COR-L47 (cell line): Measurements from ENCODE around the gene TMEM144.
"Not testable (repeated sequence)": the region's sequence is repeated elsewhere in the genome, so short reads cannot be mapped to it uniquely, and the experiment has no call there.

Source experiments
- DNase-seq: peaks from one replicate; lab custom pipeline; 2025; lab: John Stamatoyannopoulos, UW

Gene TMEM144

DNA sequence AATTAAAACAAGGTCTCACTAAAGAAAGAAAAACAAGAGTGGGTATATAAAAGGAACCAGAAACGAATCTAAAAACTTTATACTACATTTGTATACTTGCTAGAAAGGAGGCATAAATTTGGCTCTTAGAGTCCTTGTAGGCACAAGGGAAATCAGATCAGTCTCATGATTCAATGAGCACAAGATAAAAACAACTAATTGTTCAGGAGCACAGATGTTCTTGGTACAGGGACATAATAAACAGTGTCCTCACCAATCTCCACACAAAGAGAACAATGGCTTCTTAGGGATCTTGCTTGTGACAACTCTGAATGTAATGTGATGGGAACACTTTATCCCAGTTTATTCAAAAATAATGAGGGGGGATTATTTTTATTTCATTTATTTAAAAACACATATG lies 28.3 kb downstream of the TMEM144 start:
- no peak for DNase-seq

DNA sequence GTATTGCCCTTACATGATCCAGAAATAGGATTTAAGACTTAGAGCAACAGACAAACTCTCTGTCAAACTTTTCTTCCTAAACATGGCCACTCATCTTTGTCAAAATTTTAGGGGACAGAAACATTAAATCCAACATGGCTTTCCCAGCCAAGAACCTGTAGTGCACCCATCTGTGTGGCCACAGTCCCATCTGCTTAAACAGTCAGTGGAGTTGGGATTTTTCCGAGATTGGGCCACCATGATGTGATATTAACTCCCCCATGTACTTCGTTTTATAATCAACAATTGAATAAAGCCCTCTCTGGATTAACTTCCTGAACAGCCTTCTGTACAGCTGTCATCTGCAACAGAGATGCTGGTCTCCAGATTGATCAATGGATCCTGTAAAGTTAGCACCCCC lies 28.9 kb downstream of the TMEM144 start:
- DNase-seq: no peak

DNA sequence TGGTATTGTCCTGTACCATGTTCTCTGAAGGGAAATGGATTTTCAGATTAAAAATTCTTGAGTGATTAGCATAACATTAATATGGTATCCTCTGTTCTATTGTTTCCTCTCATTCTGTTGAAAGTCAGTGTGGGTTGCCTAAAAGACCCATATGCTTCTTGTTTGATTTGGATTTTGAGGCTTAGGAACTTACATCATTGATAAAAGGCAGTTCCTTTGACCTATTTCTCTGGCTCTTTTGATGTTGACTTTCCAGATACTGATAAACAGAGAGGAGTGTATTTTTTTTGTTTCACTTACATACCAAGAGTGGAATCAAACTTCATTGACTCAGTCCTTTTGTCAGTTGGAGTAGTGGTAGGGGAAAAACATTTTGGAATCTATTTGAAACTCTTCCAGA lies 32.8 kb downstream of the TMEM144 start:
- DNase-seq: no peak

DNA sequence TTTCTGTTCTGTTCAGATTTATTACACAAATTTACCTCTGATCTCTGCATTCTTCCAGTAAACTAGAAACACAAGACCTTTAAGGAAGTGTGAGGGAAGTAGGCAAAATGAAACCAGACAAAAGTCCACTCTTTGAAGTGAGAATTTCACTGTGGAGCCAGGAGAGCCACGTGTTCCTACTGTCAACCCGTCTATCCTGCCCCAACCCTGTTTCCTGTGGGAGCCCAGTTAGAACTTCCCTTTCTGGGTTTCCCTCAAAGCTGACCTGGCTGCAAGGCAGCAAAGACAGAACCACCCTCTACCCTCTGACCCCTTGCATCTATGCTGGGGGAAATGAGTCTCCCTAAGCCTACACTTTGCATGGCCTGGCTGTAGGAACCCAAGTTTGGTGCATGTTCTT lies 40.0 kb downstream of the TMEM144 start:
- DNase-seq: no peak

DNA sequence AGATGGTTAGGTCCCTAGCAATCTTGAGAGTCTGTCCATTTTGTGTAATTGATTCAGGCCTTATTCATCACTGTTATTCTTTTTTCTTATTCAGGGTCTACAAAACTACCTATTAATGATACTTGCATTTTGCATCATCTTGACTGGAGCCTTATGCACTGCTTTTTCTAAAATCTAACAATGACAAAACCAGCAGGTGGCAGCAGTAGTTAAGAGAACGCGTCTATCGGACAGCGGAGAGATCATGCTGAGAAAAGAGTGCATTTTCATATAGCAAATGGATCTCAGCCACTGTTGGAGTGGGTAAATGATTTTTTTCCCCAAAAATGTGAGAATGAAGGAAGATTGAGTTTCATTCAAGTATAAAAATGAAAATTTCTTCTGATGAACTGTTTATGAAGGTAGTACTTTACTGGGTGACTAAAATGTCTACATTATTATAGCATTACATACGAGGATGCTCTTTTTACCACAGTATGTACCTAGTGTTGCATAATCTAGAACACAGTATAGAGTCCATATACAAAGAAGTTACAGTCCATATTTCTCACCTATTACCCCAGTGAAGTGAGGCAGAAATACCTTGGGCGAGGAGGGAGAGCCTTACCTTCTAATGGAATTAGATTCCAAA lies 43.2 kb downstream of the TMEM144 start:
- DNase-seq: peak; percentile 81

DNA sequence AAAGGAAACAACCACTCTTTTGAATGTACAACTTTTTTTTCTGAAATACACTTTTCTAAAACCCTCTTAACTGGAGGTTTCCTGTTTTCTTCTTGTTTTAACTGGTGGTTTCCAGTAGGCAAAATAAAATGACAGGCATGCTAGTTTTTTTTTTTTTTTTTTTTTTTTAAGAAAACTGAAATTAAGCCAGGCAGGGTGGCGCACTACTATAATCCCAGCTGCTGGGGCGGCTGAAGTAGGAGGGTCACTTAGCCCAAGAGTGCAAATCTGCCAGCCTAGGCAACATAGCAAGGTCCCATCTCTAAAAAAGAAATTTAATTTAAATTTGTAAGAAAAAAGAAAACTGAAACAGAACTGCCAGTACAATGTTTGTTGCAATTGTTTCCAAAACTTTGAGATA lies 44.0 kb downstream of the TMEM144 start:
- no peak for DNase-seq

DNA sequence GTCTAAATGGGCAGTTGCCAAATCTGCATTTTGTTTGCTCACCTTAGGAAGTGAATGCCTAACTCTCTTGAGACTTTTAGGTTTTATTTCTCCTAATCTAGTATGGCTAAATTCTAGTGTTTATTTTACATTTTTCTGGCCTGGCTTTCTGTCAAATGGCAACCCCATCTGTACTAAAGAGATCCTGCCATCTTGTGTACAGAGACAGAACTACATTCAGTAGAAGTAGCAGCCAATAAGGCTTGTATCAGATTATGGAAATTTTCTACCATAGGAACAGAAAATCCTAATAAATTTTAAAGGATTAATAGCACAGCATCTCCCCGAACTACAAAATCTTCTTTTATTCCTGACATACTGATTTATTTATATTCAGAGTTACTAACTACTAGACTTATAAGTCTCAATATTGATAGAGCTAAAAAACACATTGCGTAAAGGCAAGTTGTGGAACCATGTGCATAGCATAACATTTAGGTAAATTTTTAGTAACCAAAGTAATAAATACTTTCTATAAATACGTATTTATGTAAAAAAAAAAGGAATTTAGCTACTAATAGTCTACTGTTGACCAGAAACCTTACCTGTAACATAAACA lies 45.5 kb downstream of the TMEM144 start:
- peak; percentile 45 for DNase-seq

DNA sequence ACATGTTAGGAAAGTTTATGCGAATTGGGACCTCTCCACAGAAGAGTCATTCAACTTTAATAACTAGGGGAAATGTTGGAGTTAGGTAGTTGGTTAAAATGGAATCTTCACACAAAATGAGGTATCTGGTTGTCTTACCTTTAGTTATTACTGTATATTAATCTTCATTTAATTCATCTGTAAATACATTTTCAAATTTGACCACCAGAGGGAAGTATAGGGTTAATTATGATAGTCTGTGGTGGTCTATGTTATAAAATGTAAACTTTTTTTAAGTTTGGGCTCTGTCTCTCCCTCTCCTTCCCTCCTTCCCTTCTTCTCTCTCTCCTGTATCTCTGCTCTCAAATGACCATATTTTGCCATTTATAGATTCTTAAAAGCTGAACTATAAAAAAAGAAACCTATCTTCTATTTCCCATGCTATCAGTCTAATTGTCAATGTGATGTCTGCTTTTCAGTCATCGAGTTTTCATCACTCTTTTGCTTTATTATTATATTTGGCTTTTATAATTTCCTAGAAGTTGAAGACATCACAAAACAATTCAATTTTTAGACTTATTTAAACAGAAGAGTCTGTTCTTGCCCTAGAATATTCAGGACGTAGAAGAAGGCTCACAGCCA lies 49.8 kb downstream of the TMEM144 start:
- peak; percentile 51 for DNase-seq

DNA sequence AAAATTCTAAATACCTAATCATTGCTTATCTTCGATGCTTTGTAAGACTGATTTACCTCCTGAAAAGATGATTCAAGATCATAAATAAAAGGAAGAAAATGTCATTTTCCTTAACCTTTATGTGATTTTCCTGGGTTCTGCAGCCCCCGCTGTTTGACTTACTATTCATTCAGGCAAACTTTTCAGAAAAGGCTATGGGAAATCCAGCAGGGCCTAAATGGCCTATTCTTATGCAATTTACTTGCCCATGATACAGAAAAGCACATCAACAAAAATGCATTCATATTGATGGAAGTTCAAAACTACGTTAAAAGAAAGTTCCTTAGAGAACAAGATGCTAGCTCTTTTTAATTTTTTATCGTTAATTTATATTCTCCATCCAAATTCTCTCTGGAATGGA lies 51.2 kb downstream of the TMEM144 start:
- no peak for DNase-seq

DNA sequence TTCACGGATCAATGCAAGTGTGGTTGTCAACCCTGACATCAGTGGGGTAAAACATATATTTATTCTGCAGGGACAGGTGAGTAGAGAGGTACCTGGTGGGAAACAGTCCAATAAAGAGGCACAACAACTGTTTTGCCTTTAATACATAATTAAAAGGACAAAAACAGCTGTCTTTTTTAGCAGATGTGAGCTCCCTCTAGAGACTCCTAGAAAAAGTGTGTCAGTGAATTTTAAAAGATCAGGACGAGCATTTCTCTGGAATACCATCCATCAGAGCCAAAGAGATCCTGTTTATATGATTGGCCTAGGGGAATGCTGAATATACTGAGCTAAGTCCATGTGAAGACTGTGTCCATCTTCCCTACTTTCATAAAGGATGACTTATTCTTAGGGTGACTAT lies 58.3 kb downstream of the TMEM144 start:
- no peak for DNase-seq

DNA sequence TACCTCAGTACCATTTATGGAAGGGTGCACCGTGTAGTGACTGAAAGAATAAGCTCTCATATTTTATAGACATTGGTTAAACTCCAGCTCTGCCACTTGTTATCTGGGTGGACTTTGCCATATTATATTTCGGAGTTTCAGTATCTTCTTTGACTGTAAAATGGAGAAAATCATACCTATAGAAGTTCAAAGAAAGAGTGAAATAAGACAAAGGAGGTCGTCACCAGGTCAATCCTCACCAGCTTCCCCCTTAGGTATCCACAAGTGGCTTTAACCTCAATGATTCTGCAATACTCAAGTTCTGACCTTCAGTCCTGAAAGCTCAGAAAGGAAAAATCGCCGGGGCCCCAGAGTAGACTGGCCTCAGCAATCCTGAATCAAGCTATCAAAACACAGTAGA lies 64.3 kb downstream of the TMEM144 start:
- no peak for DNase-seq

DNA sequence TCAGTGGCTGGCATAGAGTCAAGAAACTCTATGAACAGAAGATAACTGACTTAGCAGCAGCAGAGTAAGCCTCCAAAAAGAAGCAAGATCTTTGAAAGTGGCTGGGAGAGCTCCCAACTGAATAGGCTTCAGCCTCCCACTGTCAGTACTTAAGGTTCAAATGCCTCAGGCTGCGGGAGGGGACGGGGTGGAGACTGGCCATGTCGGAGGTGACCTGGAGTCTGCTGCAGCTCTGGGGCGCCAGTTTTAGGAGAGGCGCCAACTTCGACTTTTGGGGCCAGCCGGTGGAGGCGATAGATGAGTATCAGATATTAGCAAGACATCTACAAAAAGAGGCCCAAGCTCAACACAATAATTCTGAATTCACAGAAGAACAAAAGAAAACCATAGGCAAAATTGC lies 67.3 kb downstream of the TMEM144 start:
- DNase-seq: no peak

DNA sequence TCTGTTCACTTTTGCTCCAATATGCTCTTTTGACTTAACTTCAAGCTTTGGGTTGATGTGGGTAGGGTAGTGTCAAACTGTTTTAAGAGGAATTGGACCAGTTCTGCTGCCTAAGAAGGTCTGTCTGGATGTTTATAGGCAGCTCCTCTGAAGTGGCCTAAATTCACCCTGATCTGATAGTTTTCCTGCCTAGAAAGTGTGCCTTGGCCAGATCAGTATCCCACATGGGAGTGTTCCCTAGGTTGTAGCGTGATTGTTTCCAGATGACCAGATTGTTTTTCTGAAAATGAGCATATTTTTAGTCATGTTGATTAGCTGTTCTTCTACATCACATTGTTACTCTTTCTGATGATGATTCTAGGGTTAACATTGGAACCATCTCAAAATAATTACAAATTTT lies 68.8 kb downstream of the TMEM144 start:
- not testable (repeated sequence) for DNase-seq

DNA sequence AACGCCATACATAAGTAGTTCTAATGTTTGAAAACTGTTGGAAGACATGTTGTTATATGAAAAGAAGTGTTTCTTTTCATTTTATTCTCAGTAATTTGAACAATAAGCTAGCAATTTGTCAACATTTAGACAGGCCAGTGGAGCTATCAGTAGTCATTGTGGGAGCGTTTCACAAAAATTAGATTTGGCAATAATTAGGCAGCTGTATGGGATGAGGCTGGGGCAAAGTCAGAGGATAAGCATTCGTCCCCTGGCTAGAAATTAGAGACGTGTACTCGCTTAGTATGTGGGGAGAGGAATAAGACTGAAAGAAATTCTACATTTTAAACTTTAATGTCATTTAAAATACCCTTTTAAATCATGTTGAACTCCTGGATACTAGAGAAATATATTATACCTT lies 70.6 kb downstream of the TMEM144 start:
- DNase-seq: no peak

DNA sequence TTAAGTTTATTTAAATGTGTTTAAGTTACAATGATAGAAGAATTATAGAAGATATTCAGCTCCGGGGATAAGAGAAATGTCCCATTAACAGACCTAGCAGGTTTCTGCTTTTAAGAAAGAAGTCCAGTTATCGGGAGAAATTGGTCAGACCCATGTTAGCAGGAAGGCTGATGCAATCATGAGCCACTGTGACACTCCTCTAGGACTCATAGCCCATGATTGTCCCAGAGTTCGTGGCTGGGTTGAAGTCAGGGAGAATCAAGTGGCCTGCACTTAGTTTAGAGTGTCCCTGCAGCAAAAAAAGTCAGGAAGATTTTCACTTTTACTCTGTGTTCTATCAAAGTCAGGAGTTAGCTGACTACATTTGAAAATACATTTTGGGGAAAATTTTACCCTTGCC lies 72.0 kb downstream of the TMEM144 start:
- no peak for DNase-seq

DNA sequence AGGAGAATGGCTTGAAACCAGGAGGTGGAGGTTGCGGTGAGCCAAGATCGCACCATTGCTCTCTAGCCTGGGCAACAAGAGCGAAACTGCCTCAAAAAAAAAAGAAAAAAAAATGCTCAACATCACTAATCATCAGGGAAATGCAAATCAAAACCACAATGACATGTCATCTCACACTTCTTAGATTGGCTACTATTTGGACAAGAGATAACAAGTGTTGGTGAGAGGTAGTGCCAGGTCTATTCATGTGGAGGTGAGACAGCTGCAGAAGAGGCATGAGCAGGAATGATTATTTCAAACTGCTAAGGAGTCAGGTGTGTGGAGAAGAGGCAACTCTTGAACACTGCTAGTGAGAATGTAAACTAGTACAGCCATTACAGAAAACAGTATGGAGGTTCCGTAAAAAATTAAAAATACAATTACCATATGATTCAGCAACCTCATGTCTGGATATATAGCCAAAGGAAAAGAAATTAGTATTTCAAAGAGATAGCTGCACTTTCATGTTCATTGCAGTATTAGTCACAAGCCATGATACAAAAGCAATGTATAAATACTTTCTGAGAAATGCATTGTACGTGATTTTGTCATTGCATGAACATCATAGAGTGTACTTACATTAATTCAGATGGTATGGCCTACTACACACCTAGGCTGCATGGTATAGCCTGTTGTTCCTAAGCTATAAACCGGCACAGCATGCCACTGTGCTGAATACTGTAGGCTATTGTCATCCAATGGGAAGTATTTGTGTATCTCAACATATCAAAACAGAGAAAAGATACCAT lies 75.3 kb downstream of the TMEM144 start:
- peak; percentile 14 for DNase-seq

DNA sequence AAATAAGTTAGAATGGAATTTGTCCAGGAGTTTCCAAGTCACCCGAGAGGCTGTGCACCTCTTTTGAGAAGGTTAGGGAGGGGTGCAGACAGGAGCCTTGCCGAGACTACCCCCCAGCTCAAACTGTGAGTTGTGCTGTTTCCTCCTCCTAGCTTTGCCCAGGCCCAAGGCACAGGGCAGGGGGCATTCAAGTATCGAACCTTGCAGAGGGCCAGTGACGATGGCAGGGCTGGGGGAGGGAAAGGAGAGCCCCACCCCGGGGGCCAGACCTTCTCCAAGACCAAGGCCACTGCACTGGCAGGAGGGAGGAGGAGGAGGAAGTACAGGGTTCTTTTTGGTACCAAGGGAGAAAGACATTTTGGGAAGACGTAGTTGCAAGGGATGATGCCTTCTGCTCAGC lies 80.6 kb downstream of the TMEM144 start:
- no peak for DNase-seq

DNA sequence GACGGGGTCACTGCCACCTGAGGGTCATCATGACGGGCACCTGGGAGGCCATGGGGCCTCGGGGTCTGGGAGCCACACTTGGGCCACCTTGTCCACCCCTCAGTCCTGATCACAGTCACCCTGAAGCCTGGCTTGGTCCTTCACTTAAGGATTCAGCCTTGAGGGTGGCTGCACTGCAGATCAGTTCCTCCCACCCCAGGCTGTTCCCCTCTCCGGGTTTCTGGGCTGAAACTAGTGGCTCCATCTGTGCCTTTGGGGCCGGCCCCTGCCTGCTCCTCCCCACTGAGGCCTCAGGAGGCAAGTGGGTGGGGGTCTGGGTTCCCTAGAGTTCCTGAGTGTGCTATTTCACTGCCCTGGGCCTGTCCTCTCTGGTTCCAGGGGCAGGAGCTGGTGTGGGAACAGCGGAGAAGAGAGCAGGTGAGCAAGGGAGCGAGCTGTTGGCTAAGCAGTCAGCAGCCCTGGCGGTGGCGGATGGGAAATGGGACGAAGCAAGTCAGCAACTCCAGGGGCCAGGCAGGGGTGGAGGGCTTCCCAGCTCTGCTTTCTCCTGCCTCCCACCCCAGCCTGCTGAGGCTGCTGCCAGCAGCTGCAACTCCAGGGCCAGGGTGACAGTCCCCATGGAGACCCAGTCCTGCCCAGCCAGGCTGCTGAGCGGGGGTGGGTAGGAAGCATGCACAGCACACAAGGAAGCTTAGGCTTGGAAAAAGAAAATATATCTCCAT lies 81.2 kb downstream of the TMEM144 start:
- DNase-seq: no peak

DNA sequence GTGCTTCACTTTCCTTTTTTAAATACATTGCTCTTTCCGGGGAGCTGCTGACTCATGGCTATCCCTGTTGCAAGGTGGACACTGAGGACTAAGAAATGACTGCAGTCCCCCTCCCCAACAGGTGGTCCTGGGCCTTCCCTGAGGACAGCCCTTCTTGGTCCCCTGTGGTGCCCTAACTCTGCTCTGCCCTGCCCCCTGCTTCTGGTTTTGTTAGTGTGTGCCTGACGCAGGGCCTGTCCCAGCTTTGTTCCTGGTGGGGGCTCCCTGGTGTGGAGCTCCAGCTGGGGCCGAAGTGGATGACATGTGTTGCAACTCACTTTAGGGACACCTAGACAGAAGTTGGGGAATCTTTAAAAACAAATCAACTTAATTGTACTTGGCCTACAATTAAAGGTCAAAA lies 81.9 kb downstream of the TMEM144 start:
- no peak for DNase-seq

DNA sequence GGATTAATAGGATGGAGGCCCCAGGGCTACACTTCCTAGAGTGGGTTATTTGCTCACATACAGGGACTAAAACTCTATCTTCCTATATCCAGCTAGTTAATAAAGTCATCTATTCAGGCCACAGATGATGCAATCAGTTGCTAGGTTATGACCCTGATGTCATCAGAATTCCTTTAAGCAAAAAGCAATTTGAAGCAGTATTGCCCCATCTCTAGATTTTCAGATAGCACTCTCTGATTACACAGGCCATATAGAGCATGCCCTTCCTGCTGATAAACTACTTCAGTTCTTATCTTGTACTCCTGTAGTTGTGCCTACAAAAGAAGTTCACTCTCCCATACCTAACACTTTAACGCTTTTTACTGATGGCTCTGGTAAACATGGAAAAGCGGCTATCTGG lies 84.8 kb downstream of the TMEM144 start:
- DNase-seq: no peak

DNA sequence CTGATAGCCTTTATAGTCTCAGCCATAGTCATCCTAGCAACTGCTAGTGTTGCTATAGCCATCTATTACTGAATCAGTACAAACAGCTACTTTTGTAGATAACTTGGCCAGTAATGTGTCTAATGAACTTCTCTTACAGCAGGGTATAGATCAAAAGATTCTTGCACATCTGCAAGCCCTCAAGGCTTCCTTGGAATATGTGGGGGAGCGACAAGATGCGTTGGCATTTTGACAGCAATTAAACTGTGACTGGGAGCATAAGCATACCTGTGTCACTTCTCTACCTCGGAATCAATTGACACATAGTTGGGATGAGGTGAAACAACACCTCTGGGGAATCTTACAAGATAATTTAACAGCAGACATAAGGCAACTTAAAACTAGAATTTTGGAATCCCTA lies 87.6 kb downstream of the TMEM144 start:
- DNase-seq: no peak

DNA sequence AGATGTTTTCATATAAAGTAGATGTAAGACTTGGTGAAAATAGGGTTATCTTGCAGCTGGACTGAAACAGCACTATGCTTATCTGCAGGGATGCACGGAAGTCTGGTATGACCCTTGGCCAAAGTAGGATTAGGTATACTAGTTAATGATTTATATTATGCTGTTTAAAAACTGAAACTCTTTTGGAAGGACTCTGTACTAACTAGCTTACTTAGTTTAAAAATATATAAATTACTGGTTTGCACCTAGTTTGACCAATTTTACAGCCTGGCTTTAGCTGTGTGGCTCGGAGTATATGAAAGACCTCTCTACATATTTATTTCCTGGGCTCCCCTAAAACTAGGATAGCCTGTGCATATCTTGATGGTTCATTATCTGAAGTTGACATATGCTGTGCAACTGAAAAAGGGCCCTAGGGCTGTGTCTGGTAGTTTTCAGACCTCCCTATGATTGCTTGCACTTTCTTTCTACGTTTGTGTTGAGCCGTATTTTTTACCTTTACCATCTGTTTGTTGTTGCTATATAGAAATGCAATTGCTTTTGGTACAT lies 89.2 kb downstream of the TMEM144 start:
- no peak for DNase-seq
